HG02852 (cell line): ENCODE measurements around the gene PIWIL4.
A peak's percentile ranks its signal among the peaks of the same experiment; 100 is the strongest.
"Not testable (repeated sequence)": the region's sequence is repeated elsewhere in the genome, so short reads cannot be mapped to it uniquely, and the experiment has no call there.

Experiments
- ATAC-seq: cut with Tn5 transposase; IDR thresholded peaks from one replicate; pipeline ENCODE4 v1.9.1; 2021; ENCODE audit warnings: mild to moderate bottlenecking, moderate library complexity; ENCODE audit not compliant: unreplicated experiment

The PIWIL4 gene

GRCh38 chr11:94546886-94547285 lies 20.3 kb upstream of the PIWIL4 start:
- ATAC-seq = no peak

DNA sequence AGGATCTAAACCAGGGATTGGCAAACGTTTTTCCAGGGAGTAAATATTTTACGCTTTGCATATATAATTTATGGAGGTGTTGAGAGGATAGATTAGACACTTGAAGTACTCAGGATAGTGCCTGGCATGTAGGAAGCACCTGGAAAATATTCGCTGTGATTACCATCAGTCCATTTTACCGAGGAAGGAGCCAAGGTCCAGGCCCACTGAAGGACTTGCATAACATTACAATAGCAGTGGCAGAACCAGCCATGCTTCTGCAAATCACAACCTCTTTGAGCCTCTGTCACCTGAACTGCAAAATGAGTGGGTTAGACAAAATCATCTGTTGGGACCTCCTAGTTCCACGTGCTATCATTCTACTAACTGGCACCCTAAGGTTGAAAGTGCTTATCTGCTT lies 18.0 kb upstream of the PIWIL4 start:
- ATAC-seq = no peak

DNA sequence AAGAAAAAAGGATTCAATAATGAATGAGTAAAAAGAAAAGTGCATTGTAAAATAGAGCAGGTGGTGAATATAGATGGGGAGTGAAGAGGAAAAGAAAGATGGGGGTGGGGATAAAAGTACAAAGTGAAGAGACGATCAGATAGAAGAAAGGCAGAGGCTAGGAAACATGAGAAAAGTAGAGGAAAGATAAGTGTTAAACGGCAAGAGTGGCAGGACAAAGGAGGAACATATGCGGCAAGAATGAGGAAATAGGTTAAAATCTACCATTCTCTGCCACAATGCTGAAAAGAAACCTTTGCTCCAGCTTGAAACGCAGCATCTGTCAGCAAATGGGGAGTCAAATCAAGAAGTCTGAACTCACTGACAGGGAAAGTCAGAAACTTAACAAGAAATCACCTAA lies 16.7 kb upstream of the PIWIL4 start:
- ATAC-seq = no peak

DNA sequence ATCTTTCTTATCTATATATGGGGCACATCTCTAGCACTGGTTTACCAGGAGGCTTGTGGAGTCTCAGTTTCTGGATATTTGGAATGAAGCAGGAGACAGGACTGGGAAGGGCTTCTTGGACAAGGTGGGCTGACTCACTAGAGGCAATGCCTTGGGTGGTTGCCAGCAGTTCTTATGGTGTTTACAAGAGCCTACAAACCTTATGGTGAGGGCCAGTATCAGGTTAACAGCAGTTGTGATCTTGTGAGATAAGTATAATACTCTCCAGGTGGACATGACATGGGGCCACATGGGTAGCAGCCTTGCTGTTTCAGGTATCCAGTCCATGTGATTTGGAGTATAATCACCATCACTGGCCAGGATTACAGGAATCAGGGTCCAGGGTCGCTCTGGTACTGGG lies 13.2 kb upstream of the PIWIL4 start:
- no peak for ATAC-seq

DNA sequence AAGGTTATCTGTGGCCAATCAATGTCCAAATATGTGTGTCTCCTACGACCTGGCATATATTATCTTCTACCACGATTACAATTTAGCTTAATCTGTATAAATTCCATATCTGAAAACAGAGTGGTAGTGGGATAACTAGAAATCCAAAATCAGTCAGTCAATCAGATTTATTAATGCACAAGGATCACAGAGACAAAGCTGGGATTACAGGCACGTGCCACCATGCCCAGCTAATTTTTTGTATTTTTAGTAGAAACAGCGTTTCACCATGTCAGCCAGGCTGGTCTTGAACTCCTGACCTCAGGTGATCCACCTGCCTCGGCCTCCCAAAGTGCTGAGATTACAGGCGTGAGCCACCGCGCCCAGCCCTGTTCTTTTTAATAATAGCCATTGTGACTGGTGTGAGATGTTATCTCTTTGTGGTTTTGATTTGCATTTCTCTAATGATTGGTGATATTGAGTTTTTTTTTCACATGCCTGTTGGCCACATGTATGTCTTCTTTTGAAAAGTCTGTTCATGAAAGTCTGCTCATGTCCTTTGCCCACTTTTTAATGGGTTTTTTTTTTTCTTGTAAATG lies 11.3 kb upstream of the PIWIL4 start:
- ATAC-seq = not testable (repeated sequence)

- no peak for ATAC-seq
Observed at GRCh38 chr11:94557421-94557820, 9.7 kb upstream of the PIWIL4 start.

DNA sequence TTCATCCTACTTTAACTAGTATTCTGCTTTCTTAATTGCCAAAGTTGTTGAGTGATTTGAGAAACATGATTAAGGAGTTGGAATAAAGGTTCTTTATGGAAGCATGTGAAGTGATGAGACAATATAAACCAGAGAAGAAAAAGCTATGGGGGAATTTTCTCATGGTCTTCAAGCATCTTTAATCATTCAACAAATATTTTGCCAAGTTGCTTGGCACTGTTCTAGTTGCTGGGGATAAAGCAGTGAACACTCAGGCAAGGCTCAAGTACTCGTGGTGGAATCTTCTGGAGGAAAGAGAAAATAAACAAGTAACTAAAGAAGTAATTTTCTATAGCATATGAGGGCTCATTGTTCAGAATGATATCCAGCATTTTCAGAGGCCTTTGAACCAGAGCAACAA lies 9.2 kb upstream of the PIWIL4 start:
- ATAC-seq = no peak

DNA sequence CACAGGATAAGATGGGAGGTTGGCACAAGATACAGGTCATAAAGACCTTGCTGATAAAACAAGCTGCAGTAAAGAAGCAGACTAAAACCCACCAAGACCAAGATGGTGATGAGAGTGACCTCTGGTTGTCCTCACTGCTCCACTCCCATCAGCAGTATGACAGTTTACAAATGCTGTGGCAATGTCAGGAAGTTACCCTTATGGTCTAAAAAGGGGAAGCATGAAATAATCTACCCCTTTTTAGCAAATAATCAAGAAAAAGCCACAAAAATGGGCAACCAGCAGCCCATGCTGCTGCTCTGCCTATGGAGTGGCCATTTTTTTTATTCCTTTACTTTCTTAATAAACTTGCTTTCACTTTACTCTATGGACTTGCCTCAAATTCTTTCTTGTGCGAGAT lies 8.7 kb upstream of the PIWIL4 start:
- ATAC-seq = no peak

GRCh38 chr11:94558932-94559331 lies 8.2 kb upstream of the PIWIL4 start:
- no peak for ATAC-seq

DNA sequence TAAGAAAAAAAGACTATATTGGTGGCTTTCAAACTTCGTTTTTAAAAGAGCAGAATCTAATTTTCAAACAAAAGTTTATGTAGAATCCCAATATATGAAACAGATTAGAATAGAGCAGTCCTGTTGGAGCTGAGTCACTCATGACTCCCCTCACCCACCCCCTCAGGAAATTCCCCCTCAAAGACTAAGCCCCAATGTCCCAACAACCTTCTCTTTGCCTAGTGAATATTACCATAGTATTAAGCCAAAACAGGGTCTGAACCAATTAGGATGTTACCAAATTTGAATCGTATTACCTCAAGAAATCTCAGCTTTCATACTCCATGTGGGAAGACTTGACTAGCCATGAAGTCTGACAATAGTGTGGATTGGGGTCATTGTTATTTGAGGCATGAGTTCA lies 7.8 kb upstream of the PIWIL4 start:
- no peak for ATAC-seq

GRCh38 chr11:94560834-94561233 lies 6.3 kb upstream of the PIWIL4 start:
- ATAC-seq = no peak

DNA sequence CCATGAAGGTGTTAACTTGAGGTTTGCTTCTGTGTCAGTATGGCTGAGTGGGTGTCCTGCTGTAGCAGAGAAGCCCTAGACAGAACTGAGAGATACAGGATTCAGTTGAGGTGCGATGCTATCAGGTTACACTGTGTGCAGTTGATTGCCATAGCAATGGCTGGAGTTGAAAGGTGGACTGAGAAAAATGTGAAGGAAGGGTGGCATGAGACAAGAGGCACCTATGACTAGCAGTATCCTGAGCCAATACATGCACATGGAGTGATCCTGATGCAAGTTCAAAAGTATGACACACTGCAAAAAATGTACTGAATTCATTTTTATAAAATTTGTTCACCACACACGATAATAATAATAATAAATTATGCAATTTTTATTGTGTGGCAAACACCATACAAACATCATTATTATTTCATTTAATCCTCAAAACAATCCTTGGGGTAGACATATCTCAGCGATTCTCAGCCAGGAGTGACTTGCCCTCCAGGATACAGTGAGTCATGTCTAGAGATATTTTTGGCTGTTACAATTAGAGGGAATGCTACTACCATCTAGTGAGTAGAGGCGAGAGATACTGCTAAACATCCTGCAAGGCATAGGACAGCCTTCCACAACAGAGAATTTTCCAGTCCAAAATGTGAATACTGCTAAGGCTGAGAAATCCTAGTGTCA lies 3.9 kb upstream of the PIWIL4 start:
- ATAC-seq = no peak

GRCh38 chr11:94563848-94564467 lies 3.2 kb upstream of the PIWIL4 start:
- ATAC-seq = no peak

DNA sequence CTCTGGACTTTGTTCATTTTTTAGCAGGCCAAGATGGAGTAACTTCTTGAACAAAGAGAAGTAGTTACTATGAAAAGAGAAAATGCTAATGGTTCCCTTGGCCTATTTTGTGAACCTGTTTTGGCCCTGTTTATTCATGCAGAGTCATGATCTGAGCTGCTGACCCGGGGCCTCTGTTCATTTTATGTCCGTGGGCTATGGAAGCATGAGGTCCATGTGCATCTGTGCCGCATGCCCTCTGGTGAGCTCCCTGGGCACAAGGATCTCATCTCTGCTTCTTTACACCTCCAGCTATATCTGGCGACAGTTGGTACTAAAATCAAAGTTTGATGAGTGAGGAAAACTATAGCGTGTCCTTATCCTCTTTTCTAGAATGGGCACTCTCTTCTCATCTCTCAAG lies 1.0 kb downstream of the PIWIL4 start:
- ATAC-seq = no peak

GRCh38 chr11:94568717-94569116 lies 1.5 kb downstream of the PIWIL4 start:
- no peak for ATAC-seq

DNA sequence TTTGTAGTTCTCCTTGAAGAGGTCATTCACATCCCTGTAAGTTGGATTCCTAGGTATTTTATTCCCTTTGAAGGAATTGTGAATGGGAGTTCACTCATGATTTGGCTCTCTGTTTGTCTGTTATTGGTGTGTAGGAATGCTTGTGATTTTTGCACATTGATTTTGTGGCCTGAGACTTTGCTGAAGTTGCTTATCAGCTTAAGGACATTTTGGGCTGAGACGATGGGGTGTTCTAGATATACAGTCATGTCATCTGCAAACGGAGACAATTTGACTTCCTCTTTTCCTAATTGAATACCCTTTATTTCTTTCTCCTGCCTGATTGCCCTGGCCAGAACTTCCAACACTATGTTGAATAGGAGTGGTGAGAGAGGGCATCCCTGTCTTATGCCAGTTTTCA lies 5.8 kb downstream of the PIWIL4 start:
- ATAC-seq = not testable (repeated sequence)

DNA sequence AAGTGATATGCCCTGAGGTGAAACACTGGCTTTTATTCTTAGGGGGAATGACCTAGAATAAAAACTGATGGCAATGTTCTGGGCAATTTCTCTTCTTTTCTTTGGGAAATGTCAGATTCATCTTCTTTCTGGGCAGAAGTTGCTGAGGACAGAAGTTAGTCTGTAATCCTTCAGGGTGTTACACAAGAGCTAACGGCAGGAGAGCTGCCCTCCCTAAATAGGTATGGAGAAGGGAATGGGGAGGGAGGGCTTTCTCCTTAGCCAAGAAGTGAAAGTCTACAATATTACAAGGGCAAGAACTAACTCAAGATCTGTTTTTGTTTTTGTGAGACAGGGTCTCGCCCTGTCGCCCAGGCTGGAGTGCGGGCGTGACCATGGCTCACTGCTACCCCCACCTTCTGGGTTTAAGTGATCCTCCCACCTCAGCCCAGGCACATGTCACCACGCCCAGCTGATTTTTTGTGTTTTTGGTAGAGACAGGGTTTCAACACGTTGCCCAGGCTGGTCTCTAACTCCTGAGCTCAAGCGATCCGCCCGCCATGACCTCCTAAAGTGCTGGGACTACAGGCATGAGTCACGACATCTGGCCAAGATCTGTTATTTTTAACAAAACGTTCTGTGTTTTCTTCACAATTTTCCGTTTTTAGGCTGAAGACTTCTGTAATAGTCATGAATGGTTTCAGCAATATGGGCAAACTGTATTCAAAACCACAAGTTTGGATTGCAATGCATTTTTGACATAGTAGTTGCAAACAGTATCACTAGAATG lies 7.2 kb downstream of the PIWIL4 start:
- ATAC-seq = no peak

DNA sequence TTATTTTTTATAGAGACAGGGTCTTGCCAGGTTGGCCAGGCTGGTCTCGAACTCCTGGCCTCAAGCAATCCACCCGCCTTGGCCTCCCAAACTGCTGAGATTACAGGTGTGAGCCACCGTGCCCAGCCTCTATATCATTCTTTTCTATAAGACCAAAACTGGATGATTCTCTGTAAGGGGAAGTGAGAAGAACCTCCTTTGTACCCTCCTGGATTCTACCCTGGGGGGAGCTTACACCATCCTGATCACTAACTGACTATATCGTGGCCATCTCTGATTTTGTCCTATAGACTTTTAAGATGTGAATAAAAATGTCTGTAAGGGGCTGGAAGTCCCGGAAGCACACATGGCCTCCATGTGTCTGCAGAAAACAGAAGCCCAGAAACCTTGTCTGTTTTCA lies 9.1 kb downstream of the PIWIL4 start:
- ATAC-seq = no peak

DNA sequence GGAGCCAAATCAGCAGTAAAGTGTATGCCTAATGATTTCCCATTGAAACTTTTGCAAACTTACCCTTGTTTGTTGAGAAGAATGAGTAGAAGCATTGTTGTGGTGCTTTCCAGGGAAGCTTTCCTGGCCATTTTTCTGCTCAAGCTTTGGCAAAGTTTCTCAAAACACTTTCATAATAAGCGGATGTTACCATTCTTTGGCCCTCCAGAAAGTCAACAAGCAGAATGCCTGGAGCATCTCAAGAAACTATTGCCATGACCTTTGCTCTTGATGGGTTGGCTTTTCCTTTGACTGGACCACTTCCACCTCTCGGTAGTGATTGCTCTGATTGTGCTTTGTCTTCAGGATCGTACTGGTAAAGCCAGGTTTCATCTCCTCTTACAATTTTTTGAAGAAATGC lies 10.7 kb downstream of the PIWIL4 start:
- no peak for ATAC-seq

GRCh38 chr11:94581926-94582325 lies 14.8 kb downstream of the PIWIL4 start:
- peak; percentile 76 for ATAC-seq

DNA sequence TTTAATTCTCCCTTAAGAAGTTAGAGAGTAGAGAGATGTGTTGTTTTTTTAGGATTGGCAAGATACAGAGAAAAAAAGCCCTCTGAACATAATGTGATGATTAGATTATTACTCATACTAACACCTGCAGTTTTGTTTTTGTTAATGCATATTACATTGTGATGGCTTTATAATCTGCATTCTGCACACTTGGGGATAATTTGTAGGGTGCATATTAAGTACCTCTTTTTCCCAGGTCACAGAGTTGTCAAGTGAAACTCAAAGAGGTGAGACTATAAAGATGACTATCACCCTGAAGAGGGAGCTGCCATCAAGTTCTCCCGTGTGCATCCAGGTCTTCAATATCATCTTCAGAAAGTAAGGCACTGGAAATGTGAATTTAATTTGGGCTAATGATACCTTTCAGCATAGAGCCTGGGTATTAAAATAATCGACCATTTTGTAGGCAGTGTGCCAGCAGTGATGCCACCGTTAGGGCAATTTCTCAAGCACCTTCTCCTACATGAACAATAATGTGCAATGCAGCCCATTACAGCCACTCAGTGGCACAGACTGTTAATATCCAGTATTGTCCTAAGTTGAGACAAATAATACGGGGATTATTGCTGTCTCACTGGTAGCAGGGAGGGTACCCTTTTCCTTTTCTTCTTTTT lies 16.2 kb downstream of the PIWIL4 start:
- no peak for ATAC-seq
